Measurements from ENCODE around the gene JKAMP.

JKAMP gene

GRCh38 chr14:59483819-59484638 is at the start of gene JKAMP, which contains the start of gene L3HYPDH:
JKAMP (plus strand) TSS chr14:59484517; CDS start chr14:59484590, 73 bp downstream.
L3HYPDH (minus strand) TSS chr14:59484408; CDS start chr14:59484316, 92 bp downstream.
- TF ChIP-seq CTCF (IDR thresholded peaks at IDR 0.05; ENCODE audit: low read length) (peak; percentile 67), EZH2 (IDR thresholded peaks at IDR 0.05; ENCODE audit: borderline replicate concordance, low read length) (no peak)
- H3K9ac ChIP-seq (ENCODE audit: low read length) = peak within 1 kb of the TSS; percentile 82
- H3F3A ChIP-seq (ENCODE audit: insufficient read depth, low read length) = no peaks in the 10 kb centered on the region
- peak within 1 kb of the TSS; percentile 46 for H3K27ac ChIP-seq (ENCODE audit: low read depth, low read length, poor library complexity, severe bottlenecking)
- H3K9me3 ChIP-seq (ENCODE audit: low read length) = no peaks in the 10 kb centered on the region
- peaks cover 49% of the 10 kb centered on the region for H3K4me1 ChIP-seq (ENCODE audit: insufficient read depth, low read length, severe bottlenecking)
- peaks cover 17% of the 10 kb centered on the region for H3K36me3 ChIP-seq (ENCODE audit: insufficient read depth, low read length)
- no peaks in the 10 kb centered on the region for H3K9me2 ChIP-seq (ENCODE audit: low read depth, low read length)
- no peaks in the 10 kb centered on the region for H3K27me3 ChIP-seq (ENCODE audit: insufficient read depth, low read length)
- H3K79me2 ChIP-seq (ENCODE audit: insufficient read depth, low read length) = peaks cover 11% of the 10 kb centered on the region
- H3K4me3 ChIP-seq (ENCODE audit: low read depth, low read length, poor library complexity, severe bottlenecking) = peak within 1 kb of the TSS; percentile 70
- H2AFZ ChIP-seq (ENCODE audit: low read length) = peak within 1 kb of the TSS; percentile 32; the same call in 1 of the 2 replicates
- H3K4me2 ChIP-seq (ENCODE audit: low read length) = peak within 1 kb of the TSS; percentile 96
- no peaks in the 10 kb centered on the region for H4K20me1 ChIP-seq (ENCODE audit: insufficient read depth, low read length)

- no peak overlapping the region for H3K27ac ChIP-seq (ENCODE audit: low read depth, low read length, poor library complexity, severe bottlenecking)
- H3K9me2 ChIP-seq (ENCODE audit: low read depth, low read length) = no peaks in the 10 kb centered on the region
- no peaks in the 10 kb centered on the region for H4K20me1 ChIP-seq (ENCODE audit: insufficient read depth, low read length)
- TF ChIP-seq EZH2 (IDR thresholded peaks at IDR 0.05; ENCODE audit: borderline replicate concordance, low read length) = no peak
- TF ChIP-seq CTCF (IDR thresholded peaks at IDR 0.05; ENCODE audit: low read length) = no peak
- no peaks in the 10 kb centered on the region for H3K27me3 ChIP-seq (ENCODE audit: insufficient read depth, low read length)
- no peak overlapping the region for H2AFZ ChIP-seq (ENCODE audit: low read length)
- H3K4me3 ChIP-seq (ENCODE audit: low read depth, low read length, poor library complexity, severe bottlenecking) = no peak overlapping the region
- H3K9ac ChIP-seq (ENCODE audit: low read length) = no peak overlapping the region
- H3K79me2 ChIP-seq (ENCODE audit: insufficient read depth, low read length) = no peaks in the 10 kb centered on the region
- H3K4me2 ChIP-seq (ENCODE audit: low read length) = no peak overlapping the region
- H3K36me3 ChIP-seq (ENCODE audit: insufficient read depth, low read length) = no peaks in the 10 kb centered on the region
- no peaks in the 10 kb centered on the region for H3F3A ChIP-seq (ENCODE audit: insufficient read depth, low read length)
- no peaks in the 10 kb centered on the region for H3K9me3 ChIP-seq (ENCODE audit: low read length)
- no peaks in the 10 kb centered on the region for H3K4me1 ChIP-seq (ENCODE audit: insufficient read depth, low read length, severe bottlenecking)
Measured at GRCh38 chr14:59435101-59435500, 49.2 kb upstream of the JKAMP start.

GRCh38 chr14:59435987-59436386 is 48.3 kb upstream of the JKAMP start:
- H3K9me2 ChIP-seq (ENCODE audit: low read depth, low read length) = no peaks in the 10 kb centered on the region
- no peaks in the 10 kb centered on the region for H3K4me1 ChIP-seq (ENCODE audit: insufficient read depth, low read length, severe bottlenecking)
- H3K4me3 ChIP-seq (ENCODE audit: low read depth, low read length, poor library complexity, severe bottlenecking) = no peak overlapping the region
- H3K9ac ChIP-seq (ENCODE audit: low read length) = no peak overlapping the region
- H3K4me2 ChIP-seq (ENCODE audit: low read length) = no peak overlapping the region
- no peak overlapping the region for H2AFZ ChIP-seq (ENCODE audit: low read length)
- H3F3A ChIP-seq (ENCODE audit: insufficient read depth, low read length) = no peaks in the 10 kb centered on the region
- TF ChIP-seq EZH2 (IDR thresholded peaks at IDR 0.05; ENCODE audit: borderline replicate concordance, low read length) (no peak), CTCF (IDR thresholded peaks at IDR 0.05; ENCODE audit: low read length) (no peak)
- H3K27me3 ChIP-seq (ENCODE audit: insufficient read depth, low read length) = no peaks in the 10 kb centered on the region
- no peaks in the 10 kb centered on the region for H4K20me1 ChIP-seq (ENCODE audit: insufficient read depth, low read length)
- no peaks in the 10 kb centered on the region for H3K36me3 ChIP-seq (ENCODE audit: insufficient read depth, low read length)
- H3K79me2 ChIP-seq (ENCODE audit: insufficient read depth, low read length) = no peaks in the 10 kb centered on the region
- no peak overlapping the region for H3K27ac ChIP-seq (ENCODE audit: low read depth, low read length, poor library complexity, severe bottlenecking)
- no peaks in the 10 kb centered on the region for H3K9me3 ChIP-seq (ENCODE audit: low read length)

Measured in OCI-LY1 (cell line).